Smooth muscle cell (in vitro differentiated cells): ENCODE data around the gene CARNS1. TPM values are rescaled to one million over a fixed set of nuclear protein-coding genes. Genes with fewer than 3 reads are reported as not detected.
"Not testable (repeated sequence)": the region's sequence is repeated elsewhere in the genome, so short reads cannot be mapped to it uniquely, and the experiment has no call there.

Experiments used
- DNase-seq: peaks from one replicate; lab custom pipeline; 2025; ENCODE audit not compliant: unreplicated experiment; lab: John Stamatoyannopoulos, UW
- H2AFZ ChIP-seq: fragments of 200-600 bp; sonication (generic); 2 replicates; pipeline ENCODE4 v1.6.0; 2016; ENCODE audit warnings: antibody characterized with exemption, low read depth, mild to moderate bottlenecking
- H3F3A ChIP-seq: fragments of 200-600 bp; sonication (generic); 2 replicates; pipeline ENCODE4 v1.6.0; 2017; ENCODE audit warnings: antibody characterized with exemption, low read depth
- H3K27ac ChIP-seq: fragments of 200-600 bp; sonication (generic); 2 replicates; pipeline ENCODE4 v1.5.1; 2016; ENCODE audit warnings: low read depth, mild to moderate bottlenecking
- H3K27me3 ChIP-seq: fragments of 200-600 bp; sonication (generic); 2 replicates; pipeline ENCODE4 v1.6.1; 2016; ENCODE audit warnings: low read depth, mild to moderate bottlenecking
- H3K36me3 ChIP-seq: fragments of 200-600 bp; sonication (generic); 2 replicates; pipeline ENCODE4 v1.5.1; 2016; ENCODE audit warnings: low read depth
- H3K4me1 ChIP-seq: fragments of 200-600 bp; sonication (generic); 2 replicates; pipeline ENCODE4 v1.5.1; 2016; ENCODE audit warnings: low read depth
- H3K4me2 ChIP-seq: fragments of 200-600 bp; sonication (generic); 2 replicates; pipeline ENCODE4 v1.6.0; 2016; ENCODE audit warnings: mild to moderate bottlenecking
- H3K4me3 ChIP-seq: fragments of 200-600 bp; sonication (generic); 2 replicates; pipeline ENCODE4 v1.5.1; 2016; ENCODE audit warnings: mild to moderate bottlenecking
- H3K79me2 ChIP-seq: fragments of 200-600 bp; sonication (generic); 2 replicates; pipeline ENCODE4 v1.6.0; 2016; ENCODE audit warnings: low read depth, mild to moderate bottlenecking
- H3K9ac ChIP-seq: fragments of 200-600 bp; sonication (generic); 2 replicates; pipeline ENCODE4 v1.6.0; 2016; ENCODE audit warnings: low read depth
- H3K9me3 ChIP-seq: fragments of 200-600 bp; sonication (generic); replicated peaks from 2 replicates; pipeline ENCODE4 v1.5.1; 2016; ENCODE audit warnings: low read depth
- H4K20me1 ChIP-seq: fragments of 200-600 bp; sonication (generic); 2 replicates; pipeline ENCODE4 v1.6.0; 2016; ENCODE audit warnings: low read depth
- CTCF ChIP-seq: fragments of 200-600 bp; sonication (generic); IDR thresholded peaks from 2 replicates; pipeline ENCODE4 v1.5.1; 2017; ENCODE audit warnings: borderline replicate concordance, mild to moderate bottlenecking, antibody characterized with exemption; ENCODE audit not compliant: insufficient read depth, poor library complexity, severe bottlenecking
- WGBS: methylation state at CpG from one replicate; pipeline ENCODE4 v1.1.7; 2016; ENCODE audit warnings: low lambda C conversion rate; 5-methylcytosine and 5-hydroxymethylcytosine counted together
- polyA plus RNA-seq: library from polyadenylated mRNA; unstranded; fragments of >200 nt; fragmentation: Nextera tagmentation; extraction: Ambion mirVana; gene quantifications from 2 replicates; pipeline ENCODE4 v1.2.1, GENCODE V29; 2016
- total RNA-seq: library from RNA; depleted of rRNA; stranded (reverse); fragments of >200 nt; gene quantifications from 2 replicates; pipeline ENCODE4 v1.2.3, GENCODE V29; 2014

The CARNS1 gene
- total and polyA plus RNA-seq, 2 experiments from 2014 or later = 0.36 to 1.7 TPM

GRCh38 chr11:67422891-67423290, 7.4 kb downstream of the CARNS1 start:
- Histone ChIP-seq H3K36me3 (no peaks in the 10 kb centered on the region), H4K20me1 (no peaks in the 10 kb centered on the region), H3K27me3 (no peaks in the 10 kb centered on the region), H2AFZ (no peak overlapping the region), H3K9ac (no peak overlapping the region), H3K4me1 (peaks cover 5% of the 10 kb centered on the region), H3K9me3 (no peaks in the 10 kb centered on the region), H3K4me3 (no peak overlapping the region), H3K79me2 (no peaks in the 10 kb centered on the region), H3K27ac (no peak overlapping the region), H3F3A (no peaks in the 10 kb centered on the region), H3K4me2 (no peak overlapping the region)
- no peak for DNase-seq
- WGBS = 69% methylated on average over 6 of the region's 6 CpGs
- TF ChIP-seq CTCF = no peak

GRCh38 chr11:67423466-67423865, 8.0 kb downstream of the CARNS1 start:
- Histone ChIP-seq H3K9ac (no peak overlapping the region), H3K9me3 (no peaks in the 10 kb centered on the region), H3K79me2 (peaks cover 1% of the 10 kb centered on the region), H3K4me3 (no peak overlapping the region), H3K4me2 (no peak overlapping the region), H3F3A (no peaks in the 10 kb centered on the region), H4K20me1 (no peaks in the 10 kb centered on the region), H3K4me1 (peaks cover 5% of the 10 kb centered on the region), H3K27me3 (no peaks in the 10 kb centered on the region), H2AFZ (no peak overlapping the region), H3K36me3 (no peaks in the 10 kb centered on the region), H3K27ac (no peak overlapping the region)
- WGBS = 97% methylated on average over 13 of the region's 13 CpGs
- no peak for DNase-seq
- no peak for TF ChIP-seq CTCF

GRCh38 chr11:67423891-67424613, 8.6 kb downstream of the CARNS1 start:
- Histone ChIP-seq H3K79me2 (peaks cover 7% of the 10 kb centered on the region), H3K9ac (no peak overlapping the region), H3K4me1 (peaks cover 5% of the 10 kb centered on the region), H3K27ac (no peak overlapping the region), H4K20me1 (no peaks in the 10 kb centered on the region), H3K4me3 (no peak overlapping the region), H3K4me2 (no peak overlapping the region), H3K9me3 (no peaks in the 10 kb centered on the region), H3F3A (no peaks in the 10 kb centered on the region), H2AFZ (no peak overlapping the region), H3K27me3 (no peaks in the 10 kb centered on the region), H3K36me3 (no peaks in the 10 kb centered on the region)
- DNase-seq = no peak
- 95% methylated on average over 33 of the region's 34 CpGs for WGBS
- TF ChIP-seq CTCF = no peak

- not testable (repeated sequence) for H4K20me1 ChIP-seq, H3K27me3 ChIP-seq, DNase-seq, H3K9me3 ChIP-seq, H3F3A ChIP-seq, H3K36me3 ChIP-seq, H3K27ac ChIP-seq, H3K4me1 ChIP-seq, H3K9ac ChIP-seq
- Histone ChIP-seq H3K4me3 (peak overlapping the region; percentile 80), H3K79me2 (peaks cover 24% of the 10 kb centered on the region), H2AFZ (peak overlapping the region; percentile 94), H3K4me2 (peak overlapping the region; percentile 86)
- 96% methylated on average over 19 of the region's 19 CpGs for WGBS
Measured at GRCh38 chr11:67427364-67427859, 11.9 kb downstream of the CARNS1 start.
